ENCODE data around the gene MRPS17.

MRPS17 gene

GRCh38 chr7:55953707-55954475 lies 2.2 kb downstream of the MRPS17 start:
- Histone ChIP-seq H3K27ac (no peak overlapping the region), H3K4me1 (peaks cover 8% of the 10 kb centered on the region; the same call in 1 of the 2 replicates), H3K9me3 (no peaks in the 10 kb centered on the region), H4K20me1 (peaks cover 19% of the 10 kb centered on the region; the same call in 1 of the 2 replicates), H3K4me3 (no peak overlapping the region), H3K36me3 (peaks cover 49% of the 10 kb centered on the region), H3K27me3 (no peaks in the 10 kb centered on the region), H3K9ac (no peak overlapping the region), H3K4me2 (no peak overlapping the region)
- no peak for TF ChIP-seq Cebpa-rat (IDR thresholded peaks at IDR 0.05)

- H3K27me3 ChIP-seq, result no peaks in the 10 kb centered on the region
- no peak overlapping the region for H3K9ac ChIP-seq
- peaks cover 8% of the 10 kb centered on the region; the same call in 1 of the 2 replicates for H3K4me1 ChIP-seq
- no peaks in the 10 kb centered on the region for H3K9me3 ChIP-seq
- no peak overlapping the region for H3K4me3 ChIP-seq
- H3K27ac ChIP-seq, result no peak overlapping the region
- TF ChIP-seq Cebpa-rat (IDR thresholded peaks at IDR 0.05), result no peak
- no peak overlapping the region for H3K4me2 ChIP-seq
- peaks cover 19% of the 10 kb centered on the region; the same call in 1 of the 2 replicates for H4K20me1 ChIP-seq
- peaks cover 49% of the 10 kb centered on the region for H3K36me3 ChIP-seq
Measured at GRCh38 chr7:55957190-55957589, 5.5 kb downstream of the MRPS17 start.

GRCh38 chr7:55962014-55962413 lies 10.3 kb downstream of the MRPS17 start:
- Histone ChIP-seq H3K27me3 (no peaks in the 10 kb centered on the region), H3K27ac (no peak overlapping the region)

GRCh38 chr7:55963584-55964168 lies 12.0 kb downstream of the MRPS17 start:
- Histone ChIP-seq H4K20me1 (peaks cover 31% of the 10 kb centered on the region), H3K4me1 (peaks cover 22% of the 10 kb centered on the region), H3K36me3 (peaks cover 29% of the 10 kb centered on the region), H3K4me3 (peak overlapping the region; percentile 92), H3K9me3 (peaks cover 12% of the 10 kb centered on the region; the same call in 1 of the 2 replicates), H3K27me3 (no peaks in the 10 kb centered on the region), H3K4me2 (peak overlapping the region; percentile 80), H3K27ac (0 out of 2 replicates have a peak overlapping the region, but pooled peaks have one; percentile 92), H3K9ac (peak overlapping the region; percentile 96)
- TF ChIP-seq Cebpa-rat (IDR thresholded peaks at IDR 0.05), result no peak

More at GRCh38 chr7:55962014-55962413, 10.3 kb downstream of the MRPS17 start:
- peaks cover 17% of the 10 kb centered on the region for H4K20me1 ChIP-seq
- H3K4me3 ChIP-seq, result no peak overlapping the region
- no peak overlapping the region for H3K4me2 ChIP-seq
- H3K9me3 ChIP-seq, result no peaks in the 10 kb centered on the region
- no peak for TF ChIP-seq Cebpa-rat (IDR thresholded peaks at IDR 0.05)
- H3K4me1 ChIP-seq, result peaks cover 22% of the 10 kb centered on the region
- H3K36me3 ChIP-seq, result peaks cover 21% of the 10 kb centered on the region
- no peak overlapping the region for H3K9ac ChIP-seq

- Histone ChIP-seq H3K4me2 (peak within 1 kb of the TSS; percentile 83), H3K36me3 (peaks cover 37% of the 10 kb centered on the region), H3K9ac (peak within 1 kb of the TSS; percentile 96), H3K4me3 (peak within 1 kb of the TSS; percentile 92), H3K27ac (peak within 1 kb of the TSS; percentile 92), H3K4me1 (peaks cover 22% of the 10 kb centered on the region), H4K20me1 (peaks cover 39% of the 10 kb centered on the region), H3K27me3 (no peaks in the 10 kb centered on the region), H3K9me3 (peaks cover 14% of the 10 kb centered on the region; the same call in 1 of the 2 replicates)
- no peak for TF ChIP-seq Cebpa-rat (IDR thresholded peaks at IDR 0.05)
Measured at GRCh38 chr7:55964261-55965099, 12.8 kb downstream of the MRPS17 start, which contains the start of gene NIPSNAP2. NIPSNAP2 (plus strand) TSS chr7:55964585; CDS start chr7:55964610, 25 bp downstream.

- peak overlapping the region; percentile 92 for H3K27ac ChIP-seq
- peaks cover 22% of the 10 kb centered on the region for H3K4me1 ChIP-seq
- peak overlapping the region; percentile 96 for H3K9ac ChIP-seq
- H3K4me2 ChIP-seq, result peak overlapping the region; percentile 83
- peaks cover 43% of the 10 kb centered on the region for H3K36me3 ChIP-seq
- peaks cover 45% of the 10 kb centered on the region for H4K20me1 ChIP-seq
- H3K27me3 ChIP-seq, result no peaks in the 10 kb centered on the region
- H3K4me3 ChIP-seq, result peak overlapping the region; percentile 92
- H3K9me3 ChIP-seq, result peaks cover 14% of the 10 kb centered on the region; the same call in 1 of the 2 replicates
- TF ChIP-seq Cebpa-rat (IDR thresholded peaks at IDR 0.05), result no peak
Measured at GRCh38 chr7:55965100-55965470, 13.4 kb downstream of the MRPS17 start.

GRCh38 chr7:55965805-55966421 lies 14.2 kb downstream of the MRPS17 start:
- H3K9ac ChIP-seq, result no peak overlapping the region
- H3K9me3 ChIP-seq, result peaks cover 14% of the 10 kb centered on the region; the same call in 1 of the 2 replicates
- H3K4me3 ChIP-seq, result peak overlapping the region; percentile 92
- no peak for TF ChIP-seq Cebpa-rat (IDR thresholded peaks at IDR 0.05)
- H3K36me3 ChIP-seq, result peaks cover 51% of the 10 kb centered on the region
- H3K27me3 ChIP-seq, result no peaks in the 10 kb centered on the region
- no peak overlapping the region for H3K27ac ChIP-seq
- peak overlapping the region; percentile 83 for H3K4me2 ChIP-seq
- peaks cover 22% of the 10 kb centered on the region for H3K4me1 ChIP-seq
- H4K20me1 ChIP-seq, result peaks cover 53% of the 10 kb centered on the region

GRCh38 chr7:55966851-55967250 lies 15.2 kb downstream of the MRPS17 start:
- peaks cover 22% of the 10 kb centered on the region for H3K4me1 ChIP-seq
- H3K9ac ChIP-seq, result no peak overlapping the region
- H3K4me3 ChIP-seq, result no peak overlapping the region
- peaks cover 63% of the 10 kb centered on the region for H4K20me1 ChIP-seq
- no peak for TF ChIP-seq Cebpa-rat (IDR thresholded peaks at IDR 0.05)
- peaks cover 15% of the 10 kb centered on the region; the same call in 1 of the 2 replicates for H3K9me3 ChIP-seq
- peaks cover 57% of the 10 kb centered on the region for H3K36me3 ChIP-seq
- H3K27ac ChIP-seq, result no peak overlapping the region
- no peaks in the 10 kb centered on the region for H3K27me3 ChIP-seq
- H3K4me2 ChIP-seq, result no peak overlapping the region

- H3K4me1 ChIP-seq, result peaks cover 13% of the 10 kb centered on the region
- H3K9me3 ChIP-seq, result peaks cover 25% of the 10 kb centered on the region; the same call in 1 of the 2 replicates
- no peaks in the 10 kb centered on the region for H3K27me3 ChIP-seq
- no peak overlapping the region for H3K4me3 ChIP-seq
- TF ChIP-seq Cebpa-rat (IDR thresholded peaks at IDR 0.05), result no peak
- H3K27ac ChIP-seq, result no peak overlapping the region
- H4K20me1 ChIP-seq, result peaks cover 87% of the 10 kb centered on the region
- H3K9ac ChIP-seq, result no peak overlapping the region
- H3K4me2 ChIP-seq, result no peak overlapping the region
- H3K36me3 ChIP-seq, result peaks cover 73% of the 10 kb centered on the region
Measured at GRCh38 chr7:55969391-55969790, 17.7 kb downstream of the MRPS17 start.
